Measurements from ENCODE around the gene EVA1C. TPM values are rescaled to one million over a fixed set of nuclear protein-coding genes. Genes with fewer than 3 reads are reported as not detected.

Gene EVA1C
- 8.5 TPM in 2 replicates for total RNA-seq

GRCh38 chr21:32412162-32413014 is at the start of gene EVA1C:
EVA1C (plus strand) TSS chr21:32412706; CDS start chr21:32412854, 148 bp downstream.

GRCh38 chr21:32392880-32393676 is 19.4 kb upstream of the EVA1C start, which contains the start of gene URB1:
URB1 (minus strand) TSS chr21:32393012; CDS start chr21:32392910, 102 bp downstream.

Other genes starting within 250 kb of the EVA1C start
- gene MIS18A, start 133.7 kb upstream of the EVA1C start, total RNA-seq, result 3.5 and 3.6 TPM in 2 replicates
- gene MRAP, start 113.9 kb upstream of the EVA1C start, total RNA-seq, result 0.13 TPM in 1 of 2 replicates, not detected in the other
- gene URB1, start 19.7 kb upstream of the EVA1C start, total RNA-seq, result 27.6 and 30.0 TPM in 2 replicates
- 0.26 and 0.65 TPM in 2 replicates for gene TCP10L, start 172.8 kb downstream of the EVA1C start, total RNA-seq
- 20.0 and 20.7 TPM in 2 replicates for gene CFAP298, start 199.7 kb downstream of the EVA1C start, total RNA-seq